Measurements from ENCODE around the gene ZNF256. TPM values are rescaled to one million over a fixed set of nuclear protein-coding genes. Genes with fewer than 3 reads are reported as not detected.

ZNF256 gene
- total RNA-seq, 4 donors from 2014 or later = 3.1 to 7.0 (median 4.9) TPM

DNA sequence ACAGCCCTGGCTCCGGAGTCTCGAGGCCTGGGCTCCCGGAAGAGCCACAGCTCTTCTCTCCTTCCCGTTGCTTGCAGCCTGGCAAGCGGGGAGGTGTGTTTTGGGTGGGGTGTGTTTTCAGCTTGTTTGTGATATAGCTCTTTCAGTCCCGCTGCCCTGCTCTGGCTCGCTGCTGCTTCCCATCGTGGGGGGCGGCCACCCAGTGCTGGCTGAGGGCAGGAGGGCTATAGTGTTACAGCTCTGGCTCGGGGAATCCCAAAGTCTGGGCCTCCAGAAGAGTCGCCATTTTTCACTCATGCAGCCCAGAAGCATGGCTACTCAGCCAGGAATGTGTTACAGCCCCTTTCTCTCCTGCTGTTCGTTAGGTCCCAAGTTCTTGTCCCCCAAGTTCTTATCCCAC lies 2.2 kb upstream of the ZNF256 start:
- TF ChIP-seq, protein P1, sequence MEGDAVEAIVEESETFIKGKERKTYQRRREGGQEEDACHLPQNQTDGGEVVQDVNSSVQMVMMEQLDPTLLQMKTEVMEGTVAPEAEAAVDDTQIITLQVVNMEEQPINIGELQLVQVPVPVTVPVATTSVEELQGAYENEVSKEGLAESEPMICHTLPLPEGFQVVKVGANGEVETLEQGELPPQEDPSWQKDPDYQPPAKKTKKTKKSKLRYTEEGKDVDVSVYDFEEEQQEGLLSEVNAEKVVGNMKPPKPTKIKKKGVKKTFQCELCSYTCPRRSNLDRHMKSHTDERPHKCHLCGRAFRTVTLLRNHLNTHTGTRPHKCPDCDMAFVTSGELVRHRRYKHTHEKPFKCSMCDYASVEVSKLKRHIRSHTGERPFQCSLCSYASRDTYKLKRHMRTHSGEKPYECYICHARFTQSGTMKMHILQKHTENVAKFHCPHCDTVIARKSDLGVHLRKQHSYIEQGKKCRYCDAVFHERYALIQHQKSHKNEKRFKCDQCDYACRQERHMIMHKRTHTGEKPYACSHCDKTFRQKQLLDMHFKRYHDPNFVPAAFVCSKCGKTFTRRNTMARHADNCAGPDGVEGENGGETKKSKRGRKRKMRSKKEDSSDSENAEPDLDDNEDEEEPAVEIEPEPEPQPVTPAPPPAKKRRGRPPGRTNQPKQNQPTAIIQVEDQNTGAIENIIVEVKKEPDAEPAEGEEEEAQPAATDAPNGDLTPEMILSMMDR (IDR thresholded peaks at IDR 0.05; ENCODE audit: low read depth) = no peak

DNA sequence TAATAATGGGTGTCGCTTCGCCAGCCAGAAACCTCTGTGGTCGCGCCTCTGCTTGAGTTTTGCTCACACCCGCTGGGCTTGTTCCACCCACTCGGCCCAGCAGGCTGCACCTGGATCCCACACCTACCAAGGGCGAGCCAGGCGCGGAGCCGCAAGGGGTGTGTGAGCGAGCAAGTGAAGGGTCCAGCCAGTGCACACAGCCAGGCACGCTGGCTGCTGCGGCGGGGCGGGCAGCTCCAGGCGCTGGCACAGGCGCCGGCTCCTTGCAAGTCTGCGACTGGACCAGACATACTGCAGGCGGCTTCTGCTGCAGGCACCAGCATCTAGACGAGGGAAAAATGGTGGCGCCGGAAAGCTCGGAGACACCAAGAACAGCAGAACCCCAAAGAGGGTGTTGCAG lies 1.8 kb upstream of the ZNF256 start:
- TF ChIP-seq, protein P1 (IDR thresholded peaks at IDR 0.05; ENCODE audit: low read depth) = no peak

DNA sequence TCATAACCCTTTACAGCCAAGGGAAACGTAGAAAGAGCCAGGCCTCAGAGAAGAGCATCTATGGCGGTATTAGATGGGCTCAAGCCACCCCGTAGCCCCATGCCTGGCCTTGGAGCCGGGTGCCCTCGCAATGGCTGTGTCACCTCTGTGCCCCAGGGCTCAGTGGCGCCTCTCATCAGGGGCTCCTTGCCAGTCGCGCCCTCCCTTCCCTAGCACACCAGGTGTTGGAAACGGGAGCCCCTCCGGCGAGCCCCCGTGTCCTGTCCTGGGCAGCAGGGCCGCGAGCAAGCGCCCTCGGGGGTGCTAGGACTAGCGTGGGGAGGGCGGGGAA lies 453 bp downstream of the ZNF256 start:
- TF ChIP-seq, protein P1 (IDR thresholded peaks at IDR 0.05; ENCODE audit: low read depth) = no peak

DNA sequence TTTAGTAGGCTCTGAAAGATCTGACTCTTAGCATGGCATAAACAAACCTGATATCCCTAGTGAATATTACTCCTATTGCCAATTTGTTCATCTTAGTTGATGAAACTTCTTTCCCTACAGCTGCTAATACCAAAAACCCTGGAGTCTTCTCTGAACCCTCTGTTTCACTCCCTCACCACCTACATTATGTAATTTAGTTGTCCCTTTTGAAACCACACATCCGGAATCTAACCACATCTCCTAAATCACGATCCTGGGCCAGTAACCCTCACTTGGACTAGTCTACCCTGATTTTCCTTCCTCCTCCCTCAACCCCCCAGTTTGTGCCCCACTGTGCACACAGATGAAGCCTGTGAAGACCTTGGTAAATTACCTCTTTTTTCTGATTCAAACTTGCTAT lies 1.2 kb downstream of the ZNF256 start:
- TF ChIP-seq, protein P1 (IDR thresholded peaks at IDR 0.05; ENCODE audit: low read depth) = no peak

DNA sequence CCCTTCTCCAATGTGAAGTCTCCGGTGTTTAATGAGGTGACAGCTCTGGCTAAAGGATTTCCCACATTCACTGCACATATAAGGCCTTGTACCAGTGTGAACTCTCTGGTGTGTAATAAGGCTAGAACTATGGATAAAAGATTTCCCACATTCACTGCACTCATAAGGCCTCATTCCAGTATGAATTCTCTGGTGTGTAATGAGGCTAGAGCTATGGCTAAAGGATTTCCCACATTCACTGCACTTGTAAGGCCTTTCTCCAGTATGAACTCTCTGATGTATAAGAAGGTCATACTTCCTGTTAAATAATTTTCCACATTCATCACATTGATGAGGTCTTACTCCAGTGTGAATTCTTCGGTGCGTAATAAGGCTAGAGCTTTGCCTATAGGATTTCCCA lies 5.9 kb downstream of the ZNF256 start:
- TF ChIP-seq, protein P1 (IDR thresholded peaks at IDR 0.05; ENCODE audit: low read depth) = no peak

DNA sequence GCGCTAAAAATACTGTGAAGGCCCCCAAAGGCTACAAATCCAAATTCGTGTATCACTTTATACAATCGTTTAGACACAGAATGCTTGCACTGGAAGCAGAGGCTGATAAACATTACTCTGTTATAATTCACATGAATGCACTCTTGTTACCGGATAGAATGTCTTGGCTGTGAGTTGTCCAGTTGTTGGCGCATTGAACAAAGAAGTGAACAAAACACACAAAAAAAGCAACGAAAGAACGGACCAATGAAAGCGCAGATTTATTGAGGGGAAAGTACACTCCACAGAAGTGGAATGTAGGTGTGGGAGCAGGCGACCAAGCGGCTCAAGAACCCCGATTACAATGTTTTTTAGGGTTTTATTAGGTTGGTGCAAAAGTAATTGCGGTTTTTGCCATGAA lies 11.8 kb downstream of the ZNF256 start:
- TF ChIP-seq, protein P1 (IDR thresholded peaks at IDR 0.05; ENCODE audit: low read depth) = no peak

DNA sequence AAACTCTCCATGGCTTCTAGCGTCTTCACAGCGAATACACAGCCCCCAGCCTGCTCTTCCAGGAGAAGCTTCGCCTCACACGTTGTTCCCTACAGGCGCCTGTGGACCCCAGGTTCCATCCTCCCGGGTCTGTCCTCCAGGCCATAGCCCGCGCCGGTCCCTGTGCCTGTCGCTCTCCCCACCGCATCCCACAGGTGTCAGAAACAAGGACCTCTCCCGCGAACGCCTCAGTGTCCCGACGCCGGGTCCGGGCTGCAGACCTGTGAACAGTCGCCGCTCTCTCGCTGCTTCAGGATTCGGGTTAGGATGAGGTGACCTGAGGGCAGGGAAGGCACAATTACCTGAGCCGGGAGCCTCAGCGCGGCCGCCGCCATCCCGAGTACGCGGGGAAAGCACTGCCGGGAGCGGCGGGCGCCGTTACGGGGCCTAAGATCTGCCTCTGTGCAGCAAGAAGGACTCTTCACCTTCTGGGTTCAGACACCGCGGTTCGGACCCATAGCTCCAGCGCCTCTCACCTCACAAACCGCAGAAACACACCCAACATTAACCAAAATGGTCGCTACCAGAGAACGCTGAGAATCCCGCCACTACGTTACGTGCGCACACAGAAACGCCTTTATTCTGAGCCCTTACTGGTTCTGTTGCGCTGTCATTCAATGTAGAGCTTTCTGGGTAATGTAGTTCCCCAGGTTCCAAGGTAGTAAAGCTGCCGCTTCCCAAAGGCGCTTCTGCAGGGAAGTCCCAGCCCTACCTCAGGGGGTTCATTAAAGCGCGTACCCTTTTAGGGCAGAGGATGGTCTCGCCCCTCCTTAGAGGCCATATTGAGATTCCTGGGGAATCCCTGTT lies 12.5 kb downstream of the ZNF256 start, which contains the start of gene ZNF418:
Gene ZNF418 (minus strand): TSS at position 583 of the 846 bp plus-strand sequence. CDS start 1,580 bp downstream, outside the sequence.
- TF ChIP-seq, protein P1 (IDR thresholded peaks at IDR 0.05; ENCODE audit: low read depth) = no peak

All from subcutaneous adipose tissue (tissue), 4 donors.